ENCODE measurements around the gene KCNK3. TPM values are rescaled to one million over a fixed set of nuclear protein-coding genes. Genes with fewer than 3 reads are reported as not detected.

The KCNK3 gene
- total RNA-seq, 4 donors from 2014 or later = 2.1 to 13.0 (median 7.9) TPM

DNA sequence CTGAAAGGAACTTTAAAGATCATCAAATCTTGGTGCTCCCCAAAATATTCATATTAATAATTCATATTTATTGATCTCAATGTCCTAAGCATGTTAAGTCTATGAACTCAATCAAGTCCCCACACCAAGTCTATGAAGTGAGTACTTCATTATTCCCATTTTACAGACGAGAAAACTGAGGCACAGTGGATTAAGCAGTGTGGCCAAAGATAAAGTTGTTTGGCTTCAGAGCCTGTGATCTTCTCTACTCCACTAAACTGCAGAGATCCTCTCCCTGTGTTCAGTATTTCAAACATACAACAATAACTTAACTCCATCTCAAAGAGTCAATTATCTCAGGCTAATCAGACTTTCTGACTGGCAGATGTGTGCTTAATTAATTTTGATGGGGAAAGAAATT, 29.8 kb downstream of the KCNK3 start:
- no peaks in the 10 kb centered on the region for H3K36me3 ChIP-seq
- intact Hi-C loops (cut with DNase I) = no loop called here
- TF ChIP-seq POLR2A (IDR thresholded peaks at IDR 0.05; ENCODE audit: low read depth) (no peak), EP300 (IDR thresholded peaks at IDR 0.05) (no peak), POLR2AphosphoS5 (IDR thresholded peaks at IDR 0.05) (no peak)
- TF ChIP-seq, protein P1, sequence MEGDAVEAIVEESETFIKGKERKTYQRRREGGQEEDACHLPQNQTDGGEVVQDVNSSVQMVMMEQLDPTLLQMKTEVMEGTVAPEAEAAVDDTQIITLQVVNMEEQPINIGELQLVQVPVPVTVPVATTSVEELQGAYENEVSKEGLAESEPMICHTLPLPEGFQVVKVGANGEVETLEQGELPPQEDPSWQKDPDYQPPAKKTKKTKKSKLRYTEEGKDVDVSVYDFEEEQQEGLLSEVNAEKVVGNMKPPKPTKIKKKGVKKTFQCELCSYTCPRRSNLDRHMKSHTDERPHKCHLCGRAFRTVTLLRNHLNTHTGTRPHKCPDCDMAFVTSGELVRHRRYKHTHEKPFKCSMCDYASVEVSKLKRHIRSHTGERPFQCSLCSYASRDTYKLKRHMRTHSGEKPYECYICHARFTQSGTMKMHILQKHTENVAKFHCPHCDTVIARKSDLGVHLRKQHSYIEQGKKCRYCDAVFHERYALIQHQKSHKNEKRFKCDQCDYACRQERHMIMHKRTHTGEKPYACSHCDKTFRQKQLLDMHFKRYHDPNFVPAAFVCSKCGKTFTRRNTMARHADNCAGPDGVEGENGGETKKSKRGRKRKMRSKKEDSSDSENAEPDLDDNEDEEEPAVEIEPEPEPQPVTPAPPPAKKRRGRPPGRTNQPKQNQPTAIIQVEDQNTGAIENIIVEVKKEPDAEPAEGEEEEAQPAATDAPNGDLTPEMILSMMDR (IDR thresholded peaks at IDR 0.05) = no peak
- DNase-seq (ENCODE audit: extremely low spot score) = no peak
- peaks cover 56 to 79% (median 67%) of the 10 kb centered on the region in 4 donors for H3K4me1 ChIP-seq
- peak overlapping the region; percentile 7 to 85 (median 82) for H3K27ac ChIP-seq (replicated peaks in 1 of 4)
- H3K27me3 ChIP-seq = no peaks in the 10 kb centered on the region
- WGBS = 88% methylated on average over 1 of the region's 1 CpG
- no peaks in the 10 kb centered on the region for H3K9me3 ChIP-seq
- H3K4me3 ChIP-seq = no peak overlapping the region

DNA sequence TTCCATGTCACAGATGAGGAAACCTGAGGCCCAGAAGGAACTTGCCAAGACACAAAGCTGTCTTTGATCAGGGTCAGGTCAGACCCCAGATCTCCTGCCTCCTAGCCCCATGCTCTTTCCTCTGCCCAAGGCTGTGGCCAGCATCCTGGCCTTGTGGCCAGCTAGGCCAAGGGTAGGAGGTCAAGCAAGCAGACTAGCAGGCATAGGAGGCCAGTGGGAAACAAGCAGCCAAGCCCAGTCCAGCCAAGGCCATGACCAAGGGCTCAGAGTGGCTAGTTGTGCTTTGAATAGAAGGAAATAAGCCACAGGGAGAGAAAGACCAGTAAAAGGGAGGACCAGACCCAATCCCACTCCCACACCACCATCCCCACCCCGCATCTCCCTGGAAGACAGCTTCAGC, 30.4 kb downstream of the KCNK3 start:
- Histone ChIP-seq H3K4me3 (no peak overlapping the region), H3K9me3 (no peaks in the 10 kb centered on the region), H3K4me1 (peaks cover 52 to 74% (median 67%) of the 10 kb centered on the region in 4 donors), H3K27ac (replicated peaks in 1 of 4) (peak overlapping the region; percentile 56 to 85 (median 65)), H3K27me3 (no peaks in the 10 kb centered on the region), H3K36me3 (peaks cover 0 to under 1% (median under 1%) of the 10 kb centered on the region in 4 donors)
- WGBS = 100% methylated on average over 1 of the region's 1 CpG
- intact Hi-C loops (cut with DNase I) = no loop called here
- DNase-seq (ENCODE audit: extremely low spot score) = no peak
- no peak for TF ChIP-seq EP300 (IDR thresholded peaks at IDR 0.05)
- no peak for TF ChIP-seq POLR2AphosphoS5 (IDR thresholded peaks at IDR 0.05)
- TF ChIP-seq POLR2A (IDR thresholded peaks at IDR 0.05; ENCODE audit: low read depth) = no peak
- TF ChIP-seq, protein P1 (IDR thresholded peaks at IDR 0.05) = no peak

DNA sequence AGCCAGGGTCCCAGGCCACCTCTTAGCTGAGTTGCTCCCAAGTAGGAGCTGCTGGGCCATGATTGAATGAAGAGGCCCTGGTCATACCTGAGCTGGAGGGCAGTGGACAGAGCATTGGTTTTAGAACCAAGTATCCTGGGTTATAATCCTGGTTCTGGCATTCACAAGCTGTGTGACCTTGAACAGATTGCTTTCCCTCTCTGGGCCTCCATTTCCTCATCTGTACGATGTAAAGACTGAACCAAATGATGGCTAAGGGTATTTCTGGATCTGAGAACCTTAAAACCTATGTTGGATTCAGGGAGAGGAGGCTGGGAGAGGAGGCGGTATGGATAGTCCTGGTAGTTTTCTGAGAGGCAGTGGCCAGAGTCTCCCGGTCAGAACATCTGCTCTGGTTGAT, 31.0 kb downstream of the KCNK3 start:
- intact Hi-C loops (cut with DNase I) = no loop called here
- no peak overlapping the region for H3K4me3 ChIP-seq
- no peak for DNase-seq (ENCODE audit: extremely low spot score)
- H3K36me3 ChIP-seq = peaks cover 0 to 6% (median 2%) of the 10 kb centered on the region in 4 donors
- WGBS = 89% methylated on average over 3 of the region's 3 CpGs
- H3K9me3 ChIP-seq = no peaks in the 10 kb centered on the region
- H3K4me1 ChIP-seq = peaks cover 52 to 72% (median 66%) of the 10 kb centered on the region in 4 donors
- peak overlapping the region; percentile 56 to 85 (median 65) for H3K27ac ChIP-seq (replicated peaks in 1 of 4)
- TF ChIP-seq, protein P1 (IDR thresholded peaks at IDR 0.05) = no peak
- no peak for TF ChIP-seq POLR2A (IDR thresholded peaks at IDR 0.05; ENCODE audit: low read depth)
- no peak for TF ChIP-seq EP300 (IDR thresholded peaks at IDR 0.05)
- no peak for TF ChIP-seq POLR2AphosphoS5 (IDR thresholded peaks at IDR 0.05)
- H3K27me3 ChIP-seq = no peaks in the 10 kb centered on the region

DNA sequence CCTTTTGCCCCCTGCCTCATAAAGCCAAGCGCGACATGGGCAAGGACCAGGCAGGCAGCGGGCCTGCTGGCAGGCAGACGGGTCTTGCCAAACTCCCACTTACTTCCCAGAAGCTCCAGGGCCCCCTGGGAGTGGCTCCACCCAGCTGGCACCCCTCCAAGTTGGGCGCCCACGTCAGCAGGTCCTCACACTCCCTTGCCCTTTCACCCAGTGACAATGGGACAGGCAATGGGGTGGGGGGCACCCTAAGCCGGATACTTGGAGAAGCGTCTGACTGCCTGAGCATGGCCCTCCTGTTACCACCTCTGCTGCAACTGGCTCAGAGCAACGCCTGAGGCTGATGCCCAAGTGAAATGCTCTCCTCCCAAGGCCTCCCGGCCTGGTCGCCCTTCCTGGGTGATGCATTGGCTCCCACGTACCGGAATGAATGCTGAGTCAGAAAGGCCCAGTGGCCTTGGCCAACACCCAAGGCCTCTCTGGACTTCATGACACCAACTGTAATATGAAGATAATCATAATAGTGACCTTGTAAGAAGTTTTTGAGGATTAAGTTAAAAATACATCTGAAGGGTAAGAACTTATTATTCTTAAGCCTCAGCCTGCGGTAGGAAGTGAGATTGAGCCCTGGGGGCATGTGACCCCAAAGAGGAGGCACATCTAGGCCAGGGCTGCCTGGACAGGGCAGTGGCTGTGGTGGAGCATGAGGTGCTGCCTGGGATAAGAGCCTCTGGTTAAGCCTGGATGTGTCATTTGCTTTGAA, 31.6 kb downstream of the KCNK3 start:
- H3K4me3 ChIP-seq = no peak overlapping the region
- peaks cover 52 to 67% (median 60%) of the 10 kb centered on the region in 4 donors for H3K4me1 ChIP-seq
- peak in 1 of 2 donors; percentile 63 for TF ChIP-seq POLR2AphosphoS5 (IDR thresholded peaks at IDR 0.05)
- TF ChIP-seq POLR2A (IDR thresholded peaks at IDR 0.05; ENCODE audit: low read depth) = no peak
- intact Hi-C loops (cut with DNase I) = no loop called here
- no peaks in the 10 kb centered on the region for H3K27me3 ChIP-seq
- H3K27ac ChIP-seq (replicated peaks in 1 of 4) = peak overlapping the region; percentile 56 to 85 (median 65)
- peaks cover 0 to 9% (median 2%) of the 10 kb centered on the region in 4 donors for H3K36me3 ChIP-seq
- H3K9me3 ChIP-seq = no peaks in the 10 kb centered on the region
- WGBS = 37% methylated on average over 6 of the region's 14 CpGs
- DNase-seq (ENCODE audit: extremely low spot score) = no peak

DNA sequence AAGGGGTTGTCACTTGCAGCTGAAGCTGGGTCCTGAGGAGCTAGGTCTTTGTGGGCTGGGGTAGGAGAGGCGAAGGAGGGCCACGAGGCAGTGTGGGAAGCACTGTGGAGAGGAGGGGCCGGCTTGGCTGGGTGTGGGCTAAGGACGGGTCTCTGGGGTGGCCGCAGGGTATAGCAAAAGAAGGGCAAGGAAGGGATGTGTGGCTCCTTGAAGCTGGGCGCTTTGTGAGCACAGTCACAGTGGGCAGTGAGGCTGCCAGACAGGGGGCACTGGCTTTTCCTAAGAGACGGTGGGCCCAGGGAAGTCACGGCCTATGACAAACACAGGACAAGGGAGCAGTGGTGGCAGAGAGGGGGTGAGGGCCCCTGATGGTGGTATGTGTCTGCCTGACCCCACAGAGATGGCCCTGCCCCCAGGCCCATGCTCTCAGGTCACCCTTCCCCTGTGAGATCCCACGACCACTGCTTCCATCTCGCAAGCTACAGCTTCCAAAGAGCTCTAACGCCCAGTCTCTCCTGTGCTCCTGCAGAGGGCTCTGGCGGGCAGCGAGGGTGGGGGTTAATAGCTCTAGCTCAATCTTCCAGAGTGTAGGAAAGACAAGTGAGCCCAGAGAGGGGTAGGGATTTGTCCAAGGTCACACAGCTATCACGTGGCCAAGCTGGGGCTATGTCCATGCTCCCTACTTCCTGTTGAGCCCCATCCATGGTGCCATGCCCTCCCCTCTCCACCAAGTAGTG, 32.4 kb downstream of the KCNK3 start:
- DNase-seq (ENCODE audit: extremely low spot score) = no peak
- Histone ChIP-seq H3K27ac (replicated peaks in 1 of 4) (peak overlapping the region; percentile 56 to 85 (median 65)), H3K4me3 (no peak overlapping the region), H3K27me3 (no peaks in the 10 kb centered on the region), H3K4me1 (peaks cover 44 to 59% (median 53%) of the 10 kb centered on the region in 4 donors), H3K36me3 (peaks cover 0 to 9% (median 2%) of the 10 kb centered on the region in 4 donors), H3K9me3 (no peaks in the 10 kb centered on the region)
- WGBS = 83% methylated on average over 12 of the region's 14 CpGs
- TF ChIP-seq POLR2A (IDR thresholded peaks at IDR 0.05; ENCODE audit: low read depth) (no peak), POLR2AphosphoS5 (IDR thresholded peaks at IDR 0.05) (no peak), EP300 (IDR thresholded peaks at IDR 0.05) (no peak)
- TF ChIP-seq, protein P1 (IDR thresholded peaks at IDR 0.05) = no peak
- intact Hi-C loops (cut with DNase I) = no loop called here
